GM12864 (cell line): ENCODE measurements around the gene LDHAL6B.

ENCODE experiments used
- DNase-seq: peaks from one replicate; pipeline ENCODE4 v3.0.0-alpha.2; 2011; ENCODE audit warnings: low read depth
- H3K4me3 ChIP-seq: 2 replicates; pipeline ENCODE4 v1.5.1; 2011; ENCODE audit warnings: mild to moderate bottlenecking, low read depth, low read length, control low read depth
- TF ChIP-seq, protein P1 (sequence below): IDR thresholded peaks from 2 replicates; pipeline ENCODE4 v1.5.1; 2011; ENCODE audit warnings: low read depth, mild to moderate bottlenecking, moderate library complexity, low read length, control low read depth, inconsistent platforms; ENCODE audit errors: missing control alignments

The LDHAL6B gene

DNA sequence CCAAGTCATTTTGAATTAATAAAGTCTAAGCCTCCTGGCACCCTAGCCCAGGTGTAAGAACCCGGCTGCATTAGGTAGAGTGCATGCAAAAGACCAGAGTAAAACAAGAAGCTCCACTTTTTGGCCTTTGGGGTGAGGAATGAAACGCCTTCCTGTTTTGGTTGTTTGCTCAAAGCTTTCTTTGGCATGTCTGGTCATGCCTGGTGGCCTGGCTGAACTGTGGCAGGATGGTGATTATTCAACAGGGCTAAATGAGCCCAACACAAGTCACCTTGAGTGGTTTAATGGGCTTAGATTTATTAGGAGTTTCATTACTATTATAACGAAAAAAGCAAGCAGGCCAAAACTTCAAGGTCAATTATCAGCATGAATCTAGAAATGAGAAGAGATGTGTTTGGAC, 40.9 kb upstream of the LDHAL6B start:
- no peak overlapping the region for H3K4me3 ChIP-seq
- no peak for DNase-seq
- TF ChIP-seq, protein P1, sequence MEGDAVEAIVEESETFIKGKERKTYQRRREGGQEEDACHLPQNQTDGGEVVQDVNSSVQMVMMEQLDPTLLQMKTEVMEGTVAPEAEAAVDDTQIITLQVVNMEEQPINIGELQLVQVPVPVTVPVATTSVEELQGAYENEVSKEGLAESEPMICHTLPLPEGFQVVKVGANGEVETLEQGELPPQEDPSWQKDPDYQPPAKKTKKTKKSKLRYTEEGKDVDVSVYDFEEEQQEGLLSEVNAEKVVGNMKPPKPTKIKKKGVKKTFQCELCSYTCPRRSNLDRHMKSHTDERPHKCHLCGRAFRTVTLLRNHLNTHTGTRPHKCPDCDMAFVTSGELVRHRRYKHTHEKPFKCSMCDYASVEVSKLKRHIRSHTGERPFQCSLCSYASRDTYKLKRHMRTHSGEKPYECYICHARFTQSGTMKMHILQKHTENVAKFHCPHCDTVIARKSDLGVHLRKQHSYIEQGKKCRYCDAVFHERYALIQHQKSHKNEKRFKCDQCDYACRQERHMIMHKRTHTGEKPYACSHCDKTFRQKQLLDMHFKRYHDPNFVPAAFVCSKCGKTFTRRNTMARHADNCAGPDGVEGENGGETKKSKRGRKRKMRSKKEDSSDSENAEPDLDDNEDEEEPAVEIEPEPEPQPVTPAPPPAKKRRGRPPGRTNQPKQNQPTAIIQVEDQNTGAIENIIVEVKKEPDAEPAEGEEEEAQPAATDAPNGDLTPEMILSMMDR = no peak

DNA sequence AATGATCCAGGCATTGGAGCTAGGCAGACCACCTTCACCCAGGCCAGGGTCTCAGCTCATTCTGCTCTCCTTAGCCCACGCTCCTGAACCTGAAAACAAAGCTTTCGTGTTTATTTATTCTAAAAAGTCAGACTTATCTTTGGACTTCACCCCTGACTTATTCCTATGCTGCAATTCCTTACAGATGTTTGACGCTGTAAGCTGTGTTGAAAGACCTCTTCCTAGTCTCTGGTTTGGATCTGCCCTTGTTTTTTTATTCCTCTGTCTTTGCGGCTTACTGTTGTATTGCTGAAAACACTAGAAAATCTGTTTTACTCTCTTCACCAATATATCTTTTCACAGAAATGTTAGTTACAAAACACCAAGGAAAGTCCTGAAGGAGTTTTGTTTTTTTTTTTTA, 40.5 kb upstream of the LDHAL6B start:
- no peak overlapping the region for H3K4me3 ChIP-seq
- no peak for DNase-seq
- TF ChIP-seq, protein P1 = no peak

DNA sequence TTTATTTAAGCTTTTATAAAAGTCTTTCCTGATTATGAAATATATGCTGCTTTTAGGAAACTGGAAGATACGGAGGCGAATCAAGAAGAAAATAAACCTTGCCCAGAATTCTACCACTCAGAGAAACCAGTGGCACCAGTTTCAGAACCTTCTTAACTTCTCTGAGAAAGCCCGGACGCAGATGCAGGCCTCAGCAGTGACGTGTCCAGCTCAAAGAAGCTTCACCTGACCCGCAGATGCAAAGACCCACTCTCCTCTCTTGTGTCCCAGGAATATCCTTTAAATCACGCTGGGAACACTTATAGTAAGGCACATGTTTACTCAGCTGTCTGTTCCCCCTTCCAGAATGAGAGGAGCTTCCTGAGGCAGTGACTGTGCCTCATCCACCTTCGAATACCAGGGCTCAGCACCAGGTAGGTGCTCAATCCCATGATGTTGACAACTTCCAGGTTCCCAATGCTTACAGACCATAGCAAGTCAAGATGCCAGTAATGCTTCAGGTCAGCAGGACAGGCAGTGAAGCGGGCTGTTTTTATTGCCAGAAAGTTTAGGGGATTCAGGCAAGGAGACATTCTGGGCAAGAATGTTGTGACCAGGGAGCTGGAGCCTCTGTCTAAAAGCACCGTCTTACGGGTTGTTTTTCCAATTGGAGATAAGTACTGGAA, 39.9 kb upstream of the LDHAL6B start:
- H3K4me3 ChIP-seq = no peak overlapping the region
- DNase-seq = no peak
- TF ChIP-seq, protein P1 = no peak

DNA sequence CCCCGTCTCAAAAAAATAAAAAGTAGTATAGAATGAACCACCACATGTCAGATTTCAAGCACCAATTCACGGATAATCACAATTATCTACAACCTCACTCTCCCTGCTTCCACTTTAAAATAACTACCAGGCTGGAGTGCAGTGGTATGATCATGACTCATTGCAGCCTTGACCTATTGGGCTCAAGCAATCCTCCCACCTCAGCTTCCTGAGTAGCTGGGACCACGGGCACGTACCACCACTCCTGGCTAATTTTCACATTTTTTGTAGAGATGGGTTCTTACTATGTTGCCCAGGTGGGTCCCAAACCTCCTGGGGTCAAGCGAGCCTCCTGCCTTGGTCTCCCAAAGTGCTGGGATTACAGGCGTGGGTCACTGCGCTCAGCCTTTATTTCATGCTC, 38.1 kb upstream of the LDHAL6B start:
- TF ChIP-seq, protein P1 = no peak
- H3K4me3 ChIP-seq = no peak overlapping the region
- DNase-seq = no peak

DNA sequence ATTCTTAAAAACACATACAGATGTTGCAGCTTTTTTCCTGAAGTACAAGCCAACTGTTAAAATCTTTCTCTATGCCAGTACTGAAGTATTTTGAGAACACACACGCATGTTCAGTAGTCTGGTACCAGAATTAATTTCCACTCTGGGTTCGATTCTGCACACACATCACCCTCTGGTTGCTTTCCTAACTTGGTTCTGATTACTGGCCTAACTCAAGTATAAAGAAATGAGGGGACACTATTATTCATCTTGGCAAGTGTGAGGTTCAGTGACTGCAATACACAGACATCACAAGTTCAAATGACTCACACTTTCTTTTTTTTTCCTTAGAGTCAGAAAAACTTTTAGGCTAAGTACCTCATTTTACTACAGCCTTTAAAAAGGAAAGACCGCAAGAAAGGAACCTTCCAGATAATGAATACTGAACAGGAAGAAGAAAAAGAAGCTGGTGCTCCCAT, 37.4 kb upstream of the LDHAL6B start:
- H3K4me3 ChIP-seq = no peak overlapping the region
- DNase-seq = no peak
- TF ChIP-seq, protein P1 = no peak

DNA sequence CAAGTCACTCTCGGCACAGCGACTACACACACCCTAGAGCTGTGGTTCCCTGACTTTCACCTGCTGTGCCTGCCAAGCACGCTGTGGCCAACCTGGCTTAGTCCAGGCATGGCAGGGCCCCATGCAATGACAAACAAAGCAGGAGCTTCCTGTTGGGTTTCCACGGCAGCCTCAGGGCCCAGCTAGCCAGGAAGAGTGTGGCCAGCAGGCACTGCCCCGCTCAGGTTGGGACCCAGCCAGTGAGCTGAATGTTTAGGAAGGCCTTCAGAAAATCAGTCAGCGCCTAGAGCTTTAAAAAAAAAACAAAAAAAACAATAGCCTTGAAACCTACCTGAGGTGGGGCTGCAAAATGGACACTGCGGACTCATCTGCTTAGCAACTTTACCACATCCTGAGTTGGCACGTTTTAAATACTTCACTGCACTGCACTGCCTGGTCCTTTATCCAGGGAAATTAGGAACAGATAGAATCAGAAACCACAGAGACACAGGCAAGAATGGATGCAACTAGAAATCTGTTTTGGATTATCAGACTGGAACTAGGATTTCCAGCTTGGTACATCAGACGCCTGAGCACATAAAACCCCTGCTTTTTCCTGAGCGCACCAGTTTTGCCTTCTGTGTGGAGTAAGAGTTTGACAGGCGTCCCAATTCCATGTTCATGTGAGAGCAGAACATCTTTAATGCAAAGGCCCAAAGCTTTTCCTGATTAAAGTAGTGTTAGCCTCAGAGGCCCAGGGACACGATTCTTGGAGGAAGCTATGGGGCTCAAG, 36.2 kb upstream of the LDHAL6B start:
- no peak for DNase-seq
- TF ChIP-seq, protein P1 = no peak

DNA sequence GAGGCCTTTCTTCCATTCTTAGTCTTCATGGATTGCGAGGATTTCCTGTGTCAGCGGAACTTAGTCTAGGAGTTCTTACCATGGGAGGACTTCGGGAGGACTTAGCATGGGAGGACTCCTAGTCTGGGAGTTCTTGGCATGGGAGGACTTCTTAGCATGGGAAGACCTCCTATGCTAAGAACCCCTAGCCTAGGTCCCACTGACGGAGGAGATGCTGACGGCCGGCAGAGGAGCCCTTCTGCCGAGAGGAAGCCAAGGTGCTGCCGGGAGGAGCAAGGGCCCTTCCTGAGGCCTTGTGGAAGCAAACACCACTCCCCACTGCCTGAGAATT, 35.6 kb upstream of the LDHAL6B start:
- no peak overlapping the region for H3K4me3 ChIP-seq
- DNase-seq = no peak
- TF ChIP-seq, protein P1 = no peak

More for the DNA sequence above, 36.2 kb upstream of the LDHAL6B start:
- H3K4me3 ChIP-seq = no peak overlapping the region
